Measurements from ENCODE around the gene LRP4. TPM values are rescaled to one million over a fixed set of nuclear protein-coding genes. Genes with fewer than 3 reads are reported as not detected.

LRP4 gene, protein sequence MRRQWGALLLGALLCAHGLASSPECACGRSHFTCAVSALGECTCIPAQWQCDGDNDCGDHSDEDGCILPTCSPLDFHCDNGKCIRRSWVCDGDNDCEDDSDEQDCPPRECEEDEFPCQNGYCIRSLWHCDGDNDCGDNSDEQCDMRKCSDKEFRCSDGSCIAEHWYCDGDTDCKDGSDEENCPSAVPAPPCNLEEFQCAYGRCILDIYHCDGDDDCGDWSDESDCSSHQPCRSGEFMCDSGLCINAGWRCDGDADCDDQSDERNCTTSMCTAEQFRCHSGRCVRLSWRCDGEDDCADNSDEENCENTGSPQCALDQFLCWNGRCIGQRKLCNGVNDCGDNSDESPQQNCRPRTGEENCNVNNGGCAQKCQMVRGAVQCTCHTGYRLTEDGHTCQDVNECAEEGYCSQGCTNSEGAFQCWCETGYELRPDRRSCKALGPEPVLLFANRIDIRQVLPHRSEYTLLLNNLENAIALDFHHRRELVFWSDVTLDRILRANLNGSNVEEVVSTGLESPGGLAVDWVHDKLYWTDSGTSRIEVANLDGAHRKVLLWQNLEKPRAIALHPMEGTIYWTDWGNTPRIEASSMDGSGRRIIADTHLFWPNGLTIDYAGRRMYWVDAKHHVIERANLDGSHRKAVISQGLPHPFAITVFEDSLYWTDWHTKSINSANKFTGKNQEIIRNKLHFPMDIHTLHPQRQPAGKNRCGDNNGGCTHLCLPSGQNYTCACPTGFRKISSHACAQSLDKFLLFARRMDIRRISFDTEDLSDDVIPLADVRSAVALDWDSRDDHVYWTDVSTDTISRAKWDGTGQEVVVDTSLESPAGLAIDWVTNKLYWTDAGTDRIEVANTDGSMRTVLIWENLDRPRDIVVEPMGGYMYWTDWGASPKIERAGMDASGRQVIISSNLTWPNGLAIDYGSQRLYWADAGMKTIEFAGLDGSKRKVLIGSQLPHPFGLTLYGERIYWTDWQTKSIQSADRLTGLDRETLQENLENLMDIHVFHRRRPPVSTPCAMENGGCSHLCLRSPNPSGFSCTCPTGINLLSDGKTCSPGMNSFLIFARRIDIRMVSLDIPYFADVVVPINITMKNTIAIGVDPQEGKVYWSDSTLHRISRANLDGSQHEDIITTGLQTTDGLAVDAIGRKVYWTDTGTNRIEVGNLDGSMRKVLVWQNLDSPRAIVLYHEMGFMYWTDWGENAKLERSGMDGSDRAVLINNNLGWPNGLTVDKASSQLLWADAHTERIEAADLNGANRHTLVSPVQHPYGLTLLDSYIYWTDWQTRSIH (N-terminal part only)
- 5.5 and 7.5 TPM in 2 replicates for total RNA-seq

GRCh38 chr11:46918083-46918787 lies at the start of gene LRP4:
TSS of gene LRP4 (minus strand) at chr11:46918550. CDS start at chr11:46918379, 171 bp downstream.

GRCh38 chr11:46936138-46937110 lies 18.1 kb upstream of the LRP4 start, which contains the start of gene CSTPP1:
TSS of gene CSTPP1 (plus strand) at chr11:46936761. CDS start at chr11:46936806, 45 bp downstream.

GRCh38 chr11:46845740-46846509 lies 72.4 kb downstream of the LRP4 start, which contains the start of gene CKAP5:
TSS of gene CKAP5 (minus strand) at chr11:46846280. CDS start at chr11:46821231, 25,049 bp downstream.

Other genes starting within 250 kb of the LRP4 start
- gene ARHGAP1, start 217.9 kb downstream of the LRP4 start, total RNA-seq, result 36.8 and 42.5 TPM in 2 replicates
- 10.5 and 12.1 TPM in 2 replicates for gene ZNF408, start 217.5 kb downstream of the LRP4 start, total RNA-seq
- gene F2, start 199.3 kb downstream of the LRP4 start, total RNA-seq, result not detected in 2 replicates
- gene CKAP5, start 72.3 kb downstream of the LRP4 start, total RNA-seq, result 49.0 and 67.1 TPM in 2 replicates
- 16.2 and 31.2 TPM in 2 replicates for gene CSTPP1, start 18.2 kb upstream of the LRP4 start, total RNA-seq

All from airway epithelial cell (primary cell).